ENCODE measurements around the gene ATP1B3.
"Not testable (repeated sequence)": the region's sequence is repeated elsewhere in the genome, so short reads cannot be mapped to it uniquely, and the experiment has no call there.

Gene ATP1B3

GRCh38 chr3:141920701-141921100 lies 44.3 kb downstream of the ATP1B3 start:
- no peaks in the 10 kb centered on the region for H3K27me3 ChIP-seq (replicated peaks)

GRCh38 chr3:141921316-141921715 lies 44.9 kb downstream of the ATP1B3 start:
- Histone ChIP-seq H3K36me3 (replicated peaks) (peaks cover 40% of the 10 kb centered on the region), H3K27ac (no peak overlapping the region), H3K27me3 (replicated peaks) (no peaks in the 10 kb centered on the region), H3K4me3 (ENCODE audit: low read depth, low read length) (no peak overlapping the region)
- TF ChIP-seq, protein P1, sequence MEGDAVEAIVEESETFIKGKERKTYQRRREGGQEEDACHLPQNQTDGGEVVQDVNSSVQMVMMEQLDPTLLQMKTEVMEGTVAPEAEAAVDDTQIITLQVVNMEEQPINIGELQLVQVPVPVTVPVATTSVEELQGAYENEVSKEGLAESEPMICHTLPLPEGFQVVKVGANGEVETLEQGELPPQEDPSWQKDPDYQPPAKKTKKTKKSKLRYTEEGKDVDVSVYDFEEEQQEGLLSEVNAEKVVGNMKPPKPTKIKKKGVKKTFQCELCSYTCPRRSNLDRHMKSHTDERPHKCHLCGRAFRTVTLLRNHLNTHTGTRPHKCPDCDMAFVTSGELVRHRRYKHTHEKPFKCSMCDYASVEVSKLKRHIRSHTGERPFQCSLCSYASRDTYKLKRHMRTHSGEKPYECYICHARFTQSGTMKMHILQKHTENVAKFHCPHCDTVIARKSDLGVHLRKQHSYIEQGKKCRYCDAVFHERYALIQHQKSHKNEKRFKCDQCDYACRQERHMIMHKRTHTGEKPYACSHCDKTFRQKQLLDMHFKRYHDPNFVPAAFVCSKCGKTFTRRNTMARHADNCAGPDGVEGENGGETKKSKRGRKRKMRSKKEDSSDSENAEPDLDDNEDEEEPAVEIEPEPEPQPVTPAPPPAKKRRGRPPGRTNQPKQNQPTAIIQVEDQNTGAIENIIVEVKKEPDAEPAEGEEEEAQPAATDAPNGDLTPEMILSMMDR (IDR thresholded peaks at IDR 0.05; ENCODE audit: low read depth, low read length, missing control alignments): no peak
- no peak for DNase-seq
- in situ Hi-C loops (cut with HindIII; ENCODE audit: low pct_ligation_motif_present, low sequenced_read_pairs): no loop called here

More at GRCh38 chr3:141920701-141921100, 44.3 kb downstream of the ATP1B3 start:
- Histone ChIP-seq H3K4me3 (ENCODE audit: low read depth, low read length) (no peak overlapping the region), H3K36me3 (replicated peaks) (peaks cover 37% of the 10 kb centered on the region), H3K27ac (no peak overlapping the region)
- no peak for DNase-seq
- in situ Hi-C loops (cut with HindIII; ENCODE audit: low pct_ligation_motif_present, low sequenced_read_pairs): no loop called here
- TF ChIP-seq, protein P1 (IDR thresholded peaks at IDR 0.05; ENCODE audit: low read depth, low read length, missing control alignments): no peak

DNA sequence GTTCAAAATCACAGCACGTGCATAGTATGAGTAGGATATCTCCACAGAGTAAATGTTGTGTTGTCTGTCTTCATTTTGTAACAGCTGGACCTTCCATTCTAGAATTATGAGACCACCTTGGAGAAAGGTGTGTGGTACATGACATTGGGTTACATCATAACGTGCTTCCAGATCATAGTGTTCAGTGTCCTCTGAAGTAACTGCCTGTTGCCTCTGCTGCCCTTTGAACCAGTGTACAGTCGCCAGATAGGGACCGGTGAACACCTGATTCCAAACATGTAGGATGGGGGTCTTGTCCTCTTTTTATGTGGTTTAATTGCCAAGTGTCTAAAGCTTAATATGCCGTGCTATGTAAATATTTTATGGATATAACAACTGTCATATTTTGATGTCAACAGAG lies 49.2 kb downstream of the ATP1B3 start:
- H3K4me3 ChIP-seq (ENCODE audit: low read depth, low read length); in situ Hi-C loops (cut with HindIII; ENCODE audit: low pct_ligation_motif_present, low sequenced_read_pairs); H3K27me3 ChIP-seq (replicated peaks); H3K27ac ChIP-seq; DNase-seq: not testable (repeated sequence)
- peaks cover 37% of the 10 kb centered on the region for H3K36me3 ChIP-seq (replicated peaks)

DNA sequence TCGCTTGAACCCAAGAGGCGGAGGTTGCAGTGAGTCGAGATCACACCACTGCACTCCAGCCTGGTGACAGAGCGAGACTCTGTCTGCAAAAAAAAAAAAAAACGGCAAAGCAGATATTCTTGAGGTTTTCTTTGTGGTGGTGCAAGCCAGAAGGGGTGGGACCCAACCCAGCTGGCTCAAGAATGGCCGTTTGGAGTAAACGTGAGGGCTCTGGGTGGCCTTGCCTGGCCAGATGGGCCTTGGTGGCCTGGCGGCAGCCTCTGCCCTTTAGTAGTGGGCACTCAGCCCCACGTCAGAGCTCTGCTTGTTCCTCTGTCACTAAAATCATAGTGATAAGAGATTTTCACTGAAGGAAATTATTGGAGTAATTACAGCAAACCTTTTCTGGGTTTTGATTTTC lies 50.5 kb downstream of the ATP1B3 start:
- peaks cover 35% of the 10 kb centered on the region for H3K36me3 ChIP-seq (replicated peaks)
- no peak overlapping the region for H3K27ac ChIP-seq
- DNase-seq: no peak
- no peak overlapping the region for H3K4me3 ChIP-seq (ENCODE audit: low read depth, low read length)
- H3K27me3 ChIP-seq (replicated peaks): no peaks in the 10 kb centered on the region
- in situ Hi-C loops (cut with HindIII; ENCODE audit: low pct_ligation_motif_present, low sequenced_read_pairs): no loop called here
- TF ChIP-seq, protein P1 (IDR thresholded peaks at IDR 0.05; ENCODE audit: low read depth, low read length, missing control alignments): no peak

DNA sequence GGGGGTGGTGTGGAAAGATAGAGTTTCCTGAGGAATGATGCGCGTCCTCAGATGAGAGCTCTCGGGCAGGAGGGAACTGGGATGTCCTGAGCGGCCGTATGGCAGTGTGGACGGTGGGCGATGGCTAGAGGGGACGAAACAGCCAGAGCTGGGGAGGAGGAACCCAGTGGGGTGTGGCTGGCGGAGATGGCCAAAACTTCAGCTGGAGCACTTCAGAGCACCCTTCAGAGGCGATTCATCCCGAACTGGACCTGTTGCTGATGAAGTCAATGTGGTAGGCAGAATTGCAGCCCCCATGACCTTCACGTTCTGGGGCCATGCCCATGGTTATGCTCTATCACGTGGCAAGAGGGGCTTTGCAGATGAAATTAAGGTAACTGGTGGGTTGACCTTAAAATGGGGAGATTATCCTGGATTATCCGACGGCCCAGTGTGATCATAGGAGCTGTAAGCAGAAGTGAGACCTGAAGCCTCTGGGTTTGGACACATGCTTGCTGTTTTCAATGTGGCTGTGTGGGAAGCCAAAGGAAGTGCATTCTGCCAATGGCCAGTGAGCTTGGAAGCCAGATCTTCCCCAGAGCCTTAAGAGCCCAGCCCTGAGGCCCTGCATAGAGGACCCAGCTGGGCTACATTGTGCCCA lies 52.3 kb downstream of the ATP1B3 start:
- no peaks in the 10 kb centered on the region for H3K27me3 ChIP-seq (replicated peaks)
- TF ChIP-seq, protein P1 (IDR thresholded peaks at IDR 0.05; ENCODE audit: low read depth, low read length, missing control alignments): no peak
- no peak overlapping the region for H3K4me3 ChIP-seq (ENCODE audit: low read depth, low read length)
- H3K36me3 ChIP-seq (replicated peaks): peaks cover 21% of the 10 kb centered on the region
- no peak for DNase-seq
- no peak overlapping the region for H3K27ac ChIP-seq
- in situ Hi-C loops (cut with HindIII; ENCODE audit: low pct_ligation_motif_present, low sequenced_read_pairs): no loop called here

DNA sequence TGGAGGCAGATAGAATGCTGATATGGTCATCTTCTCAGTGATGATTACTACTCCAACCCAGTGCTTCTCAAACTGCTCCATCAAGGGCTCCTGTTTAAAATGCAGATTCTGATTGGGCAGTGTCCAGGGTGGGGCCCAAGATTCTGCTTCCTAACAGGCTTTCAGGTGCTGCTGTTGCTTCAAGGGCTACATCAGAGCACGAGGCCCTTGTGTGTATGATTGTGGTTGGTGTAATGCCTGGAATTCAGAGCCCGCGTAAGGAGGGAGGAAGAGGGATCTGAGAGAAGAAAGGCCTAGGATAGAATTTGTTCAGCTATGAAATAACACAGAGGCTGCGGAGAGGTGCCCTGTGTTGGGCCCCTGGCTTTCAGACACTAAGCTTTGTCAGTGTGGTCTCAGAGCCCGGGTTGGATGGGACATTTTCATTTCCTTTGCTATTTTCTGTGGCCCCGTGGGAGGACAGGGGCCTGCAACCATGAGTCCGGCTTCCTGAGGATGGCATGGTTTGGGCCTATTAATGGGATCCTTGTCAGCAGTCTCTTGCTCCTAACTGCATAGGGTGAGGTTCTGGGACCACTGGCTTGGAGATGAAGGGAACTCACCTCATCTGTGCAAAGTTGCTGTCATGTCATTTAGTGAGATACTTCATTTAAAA lies 53.0 kb downstream of the ATP1B3 start:
- Histone ChIP-seq H3K27me3 (replicated peaks) (no peaks in the 10 kb centered on the region), H3K4me3 (ENCODE audit: low read depth, low read length) (no peak overlapping the region), H3K36me3 (replicated peaks) (peaks cover 14% of the 10 kb centered on the region), H3K27ac (no peak overlapping the region)
- TF ChIP-seq, protein P1 (IDR thresholded peaks at IDR 0.05; ENCODE audit: low read depth, low read length, missing control alignments): no peak
- in situ Hi-C loops (cut with HindIII; ENCODE audit: low pct_ligation_motif_present, low sequenced_read_pairs): no loop called here
- no peak for DNase-seq

All from brain microvascular endothelial cell (primary cell).